ENCODE results near the gene RAB7A. TPM values are rescaled to one million over a fixed set of nuclear protein-coding genes. Genes with fewer than 3 reads are reported as not detected.
A peak's percentile ranks its signal among the peaks of the same experiment; 100 is the strongest.

Gene RAB7A
- polyA plus RNA-seq, 3 donors = 192 to 261 (median 223) TPM

DNA sequence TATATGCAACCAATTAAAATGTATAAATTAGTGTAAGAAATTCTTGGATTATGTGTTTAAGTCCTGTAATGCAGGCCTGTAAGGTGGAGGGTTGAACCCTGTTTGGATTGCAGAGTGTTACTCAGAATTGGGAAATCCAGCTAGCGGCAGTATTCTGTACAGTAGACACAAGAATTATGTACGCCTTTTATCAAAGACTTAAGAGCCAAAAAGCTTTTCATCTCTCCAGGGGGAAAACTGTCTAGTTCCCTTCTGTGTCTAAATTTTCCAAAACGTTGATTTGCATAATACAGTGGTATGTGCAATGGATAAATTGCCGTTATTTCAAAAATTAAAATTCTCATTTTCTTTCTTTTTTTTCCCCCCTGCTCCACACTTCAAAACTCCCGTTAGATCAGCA is 88.1 kb downstream of the RAB7A start:
- Mint-ChIP-seq H3K4me1 (peaks cover 46% of the 10 kb centered on the region), H3K27ac (peak overlapping the region in 6 of 7 donors; percentile 70 to 78 (median 75)), H3K4me3 (no peak overlapping the region), H3K9me3 (no peaks in the 10 kb centered on the region), H3K36me3 (peaks cover 78 to 89% of the 10 kb centered on the region in 2 donors), H3K27me3 (ENCODE audit: low read depth in 3 of 3) (peaks cover 0 to 2% (median 0%) of the 10 kb centered on the region in 3 donors)
- H3K36me3 ChIP-seq (replicated peaks in 1 of 2; ENCODE audit: control insufficient read depth in 1 of 2, insufficient read depth in 2 of 2, low read length in 2 of 2) = peaks cover 60 to 85% of the 10 kb centered on the region in 2 donors
- peaks cover 31 to 46% of the 10 kb centered on the region in 2 donors for H3K4me1 ChIP-seq (ENCODE audit: control insufficient read depth in 1 of 2, insufficient read depth in 2 of 2, low read length in 2 of 2)
- no peak for DNase-seq
- H3K27ac ChIP-seq (ENCODE audit: low read depth in 1 of 2, low read length in 2 of 2) = peak overlapping the region in 1 of 2 donors; percentile 38
- H3K9me3 ChIP-seq (replicated peaks in 1 of 2; ENCODE audit: control insufficient read depth in 1 of 2, insufficient read depth in 1 of 2, low read length in 2 of 2) = no peaks in the 10 kb centered on the region
- H3K4me3 ChIP-seq (replicated peaks in 1 of 3; ENCODE audit: low read depth in 2 of 3, low read length in 3 of 3) = no peak overlapping the region
- no peak overlapping the region for H2AFZ ChIP-seq (ENCODE audit: insufficient read depth, low read depth, low read length, poor library complexity, severe bottlenecking)
- H3K79me2 ChIP-seq (ENCODE audit: insufficient read depth, low read length) = peaks cover 22% of the 10 kb centered on the region
- no peak overlapping the region for H3K9ac ChIP-seq (ENCODE audit: insufficient read depth, low read length, poor library complexity, severe bottlenecking)
- H3K4me2 ChIP-seq (replicated peaks; ENCODE audit: extremely low read depth, low read length, poor library complexity, severe bottlenecking) = peak overlapping the region; percentile 23
- TF ChIP-seq, protein P1, sequence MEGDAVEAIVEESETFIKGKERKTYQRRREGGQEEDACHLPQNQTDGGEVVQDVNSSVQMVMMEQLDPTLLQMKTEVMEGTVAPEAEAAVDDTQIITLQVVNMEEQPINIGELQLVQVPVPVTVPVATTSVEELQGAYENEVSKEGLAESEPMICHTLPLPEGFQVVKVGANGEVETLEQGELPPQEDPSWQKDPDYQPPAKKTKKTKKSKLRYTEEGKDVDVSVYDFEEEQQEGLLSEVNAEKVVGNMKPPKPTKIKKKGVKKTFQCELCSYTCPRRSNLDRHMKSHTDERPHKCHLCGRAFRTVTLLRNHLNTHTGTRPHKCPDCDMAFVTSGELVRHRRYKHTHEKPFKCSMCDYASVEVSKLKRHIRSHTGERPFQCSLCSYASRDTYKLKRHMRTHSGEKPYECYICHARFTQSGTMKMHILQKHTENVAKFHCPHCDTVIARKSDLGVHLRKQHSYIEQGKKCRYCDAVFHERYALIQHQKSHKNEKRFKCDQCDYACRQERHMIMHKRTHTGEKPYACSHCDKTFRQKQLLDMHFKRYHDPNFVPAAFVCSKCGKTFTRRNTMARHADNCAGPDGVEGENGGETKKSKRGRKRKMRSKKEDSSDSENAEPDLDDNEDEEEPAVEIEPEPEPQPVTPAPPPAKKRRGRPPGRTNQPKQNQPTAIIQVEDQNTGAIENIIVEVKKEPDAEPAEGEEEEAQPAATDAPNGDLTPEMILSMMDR (IDR thresholded peaks at IDR 0.05) = no peak
- WGBS (ENCODE audit: insufficient coverage) = no CpG with 5 or more reads among the region's 5 CpGs
- peaks cover 71% of the 10 kb centered on the region for H4K20me1 ChIP-seq (ENCODE audit: insufficient read depth, low read length)
- H3K27me3 ChIP-seq (ENCODE audit: control insufficient read depth in 2 of 2, insufficient read depth in 2 of 2, low read length in 2 of 2) = no peaks in the 10 kb centered on the region
- intact Hi-C loops (cut with micrococcal nuclease) = loop anchor here in 1 of 2 donors (5.0 kb wide), 1 partner anchor 33 kb away; no protein-coding TSS in a partner anchor

DNA sequence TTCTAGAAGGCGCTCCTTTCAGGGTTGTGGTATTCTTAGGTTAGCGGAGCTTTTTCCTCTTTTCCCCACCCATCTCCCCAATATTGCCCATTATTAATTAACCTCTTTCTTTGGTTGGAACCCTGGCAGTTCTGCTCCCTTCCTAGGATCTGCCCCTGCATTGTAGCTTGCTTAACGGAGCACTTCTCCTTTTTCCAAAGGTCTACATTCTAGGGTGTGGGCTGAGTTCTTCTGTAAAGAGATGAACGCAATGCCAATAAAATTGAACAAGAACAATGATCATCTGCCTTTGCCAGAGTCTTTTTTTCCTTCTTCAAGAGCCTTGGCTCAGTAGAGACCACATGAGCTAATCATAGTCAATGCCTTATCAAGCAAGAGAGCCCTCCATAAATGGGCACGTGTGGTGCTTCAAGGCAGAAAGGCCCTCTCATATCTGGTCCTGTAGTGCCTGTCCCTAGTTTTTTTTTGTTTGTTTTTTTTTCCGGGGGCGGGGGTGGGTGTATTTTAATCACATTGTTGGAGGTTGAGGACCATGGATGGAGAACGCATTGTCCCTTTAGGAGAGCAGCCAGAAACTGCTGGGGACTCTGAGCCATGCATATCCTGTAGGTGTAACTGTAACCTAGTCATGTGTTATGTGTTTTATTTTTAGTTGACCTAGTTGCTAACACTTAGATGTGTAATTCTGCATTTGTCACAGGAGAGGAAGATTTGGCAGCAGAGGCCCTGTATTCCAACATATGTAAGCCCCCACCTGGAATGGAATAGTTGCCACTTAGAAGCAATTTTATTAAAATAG is 88.7 kb downstream of the RAB7A start:
- intact Hi-C loops (cut with micrococcal nuclease) = loop anchor here in 1 of 2 donors (5.0 kb wide), 1 partner anchor 33 kb away; no protein-coding TSS in a partner anchor
- H3K36me3 ChIP-seq (replicated peaks in 1 of 2; ENCODE audit: control insufficient read depth in 1 of 2, insufficient read depth in 2 of 2, low read length in 2 of 2) = peaks cover 59 to 87% of the 10 kb centered on the region in 2 donors
- peak overlapping the region; percentile 37 to 42 for H3K4me3 Mint-ChIP-seq

More for the DNA sequence above, 88.7 kb downstream of the RAB7A start:
- H3K9me3 ChIP-seq (replicated peaks in 1 of 2; ENCODE audit: control insufficient read depth in 1 of 2, insufficient read depth in 1 of 2, low read length in 2 of 2) = no peaks in the 10 kb centered on the region
- H3K4me1 ChIP-seq (ENCODE audit: control insufficient read depth in 1 of 2, insufficient read depth in 2 of 2, low read length in 2 of 2) = peaks cover 25 to 39% of the 10 kb centered on the region in 2 donors
- Mint-ChIP-seq H3K27me3 (ENCODE audit: low read depth in 3 of 3) (peaks cover 0 to 2% (median 0%) of the 10 kb centered on the region in 3 donors), H3K4me1 (peaks cover 40% of the 10 kb centered on the region), H3K27ac (peak overlapping the region; percentile 66 to 78 (median 74)), H3K36me3 (peaks cover 78 to 89% of the 10 kb centered on the region in 2 donors), H3K9me3 (no peaks in the 10 kb centered on the region)
- peak overlapping the region; percentile 23 for H3K4me2 ChIP-seq (replicated peaks; ENCODE audit: extremely low read depth, low read length, poor library complexity, severe bottlenecking)
- no peak overlapping the region for H2AFZ ChIP-seq (ENCODE audit: insufficient read depth, low read depth, low read length, poor library complexity, severe bottlenecking)
- DNase-seq = peak in 2 of 3 donors; percentile 17 to 44
- peaks cover 18% of the 10 kb centered on the region for H3K79me2 ChIP-seq (ENCODE audit: insufficient read depth, low read length)
- no peaks in the 10 kb centered on the region for H3K27me3 ChIP-seq (ENCODE audit: control insufficient read depth in 2 of 2, insufficient read depth in 2 of 2, low read length in 2 of 2)
- WGBS (ENCODE audit: insufficient coverage) = 84% methylated on average over 4 of the region's 8 CpGs
- H3K27ac ChIP-seq (ENCODE audit: low read depth in 1 of 2, low read length in 2 of 2) = peak overlapping the region in 1 of 2 donors; percentile 38
- H3K4me3 ChIP-seq (replicated peaks in 1 of 3; ENCODE audit: low read depth in 2 of 3, low read length in 3 of 3) = no peak overlapping the region
- no peak overlapping the region for H3K9ac ChIP-seq (ENCODE audit: insufficient read depth, low read length, poor library complexity, severe bottlenecking)
- peaks cover 69% of the 10 kb centered on the region for H4K20me1 ChIP-seq (ENCODE audit: insufficient read depth, low read length)
- TF ChIP-seq, protein P1 (IDR thresholded peaks at IDR 0.05) = no peak

All from CD14-positive monocyte (primary cell).